Neural crest cell (in vitro differentiated cells): ENCODE results near the gene EHF. TPM values are rescaled to one million over a fixed set of nuclear protein-coding genes. Genes with fewer than 3 reads are reported as not detected.

Experiments
- DNase-seq: peaks from one replicate; pipeline ENCODE4 v3.0.0; 2021; ENCODE audit warnings: low read depth, mixed read lengths, low spot score
- H3K27ac Mint-ChIP-seq: one replicate; pipeline ENCODE4 v1.8.0; 2021; ENCODE audit warnings: mild to moderate bottlenecking, mixed read lengths; ENCODE audit not compliant: unreplicated experiment
- H3K27me3 Mint-ChIP-seq: 2 replicates; pipeline ENCODE4 v1.8.0; 2021; ENCODE audit warnings: low read depth, mild to moderate bottlenecking, mixed read lengths
- H3K36me3 Mint-ChIP-seq: 2 replicates; pipeline ENCODE4 v1.8.0; 2021; ENCODE audit warnings: low read depth, mild to moderate bottlenecking, mixed read lengths
- H3K4me1 Mint-ChIP-seq: 2 replicates; pipeline ENCODE4 v1.8.0; 2021; ENCODE audit warnings: mixed read lengths
- H3K4me3 Mint-ChIP-seq: one replicate; pipeline ENCODE4 v1.8.0; 2021; ENCODE audit warnings: mild to moderate bottlenecking, mixed read lengths
- H3K9me3 Mint-ChIP-seq: 2 replicates; pipeline ENCODE4 v1.8.0; 2021; ENCODE audit warnings: mixed read lengths
- CTCF ChIP-seq: fragments of 200-600 bp; sonication (generic); conservative IDR thresholded peaks from 2 replicates; pipeline ENCODE4 v1.5.0; 2021; ENCODE audit warnings: antibody characterized with exemption, mild to moderate bottlenecking
- total RNA-seq: library from RNA; stranded (reverse); gene quantifications from 2 replicates; pipeline ENCODE4 v1.2.1, GENCODE V29; 2021

Gene EHF
- total RNA-seq, 1 donor from 2014 or later = not detected

GRCh38 chr11:34632105-34632791, 11.4 kb downstream of the EHF start:
- H3K27me3 Mint-ChIP-seq = no peaks in the 10 kb centered on the region
- no peak for DNase-seq
- no peaks in the 10 kb centered on the region for H3K36me3 Mint-ChIP-seq
- TF ChIP-seq CTCF = no peak
- H3K27ac Mint-ChIP-seq = no peak overlapping the region
- no peak overlapping the region for H3K4me3 Mint-ChIP-seq
- peaks cover 13% of the 10 kb centered on the region for H3K4me1 Mint-ChIP-seq
- no peaks in the 10 kb centered on the region for H3K9me3 Mint-ChIP-seq

DNA sequence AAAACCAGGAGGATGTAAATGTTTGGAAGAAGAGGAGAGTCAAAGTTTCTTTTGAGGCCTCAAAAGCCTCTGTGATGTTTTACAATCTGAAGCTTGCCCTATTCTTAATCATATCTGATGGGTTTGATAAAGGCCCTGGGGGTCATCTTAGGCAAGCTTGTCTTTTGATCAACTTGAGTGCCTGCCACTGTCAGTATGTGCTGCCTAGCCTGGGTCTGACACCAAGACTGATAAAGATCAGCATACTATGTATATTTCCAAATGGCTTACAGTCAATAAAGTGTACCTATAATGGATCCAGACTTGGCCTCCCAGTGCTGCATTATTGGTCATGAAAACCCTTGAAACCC, 12.7 kb downstream of the EHF start:
- Mint-ChIP-seq H3K36me3 (no peaks in the 10 kb centered on the region), H3K27ac (no peak overlapping the region), H3K4me1 (peaks cover 13% of the 10 kb centered on the region), H3K27me3 (no peaks in the 10 kb centered on the region), H3K9me3 (no peaks in the 10 kb centered on the region), H3K4me3 (no peak overlapping the region)
- no peak for TF ChIP-seq CTCF
- no peak for DNase-seq

DNA sequence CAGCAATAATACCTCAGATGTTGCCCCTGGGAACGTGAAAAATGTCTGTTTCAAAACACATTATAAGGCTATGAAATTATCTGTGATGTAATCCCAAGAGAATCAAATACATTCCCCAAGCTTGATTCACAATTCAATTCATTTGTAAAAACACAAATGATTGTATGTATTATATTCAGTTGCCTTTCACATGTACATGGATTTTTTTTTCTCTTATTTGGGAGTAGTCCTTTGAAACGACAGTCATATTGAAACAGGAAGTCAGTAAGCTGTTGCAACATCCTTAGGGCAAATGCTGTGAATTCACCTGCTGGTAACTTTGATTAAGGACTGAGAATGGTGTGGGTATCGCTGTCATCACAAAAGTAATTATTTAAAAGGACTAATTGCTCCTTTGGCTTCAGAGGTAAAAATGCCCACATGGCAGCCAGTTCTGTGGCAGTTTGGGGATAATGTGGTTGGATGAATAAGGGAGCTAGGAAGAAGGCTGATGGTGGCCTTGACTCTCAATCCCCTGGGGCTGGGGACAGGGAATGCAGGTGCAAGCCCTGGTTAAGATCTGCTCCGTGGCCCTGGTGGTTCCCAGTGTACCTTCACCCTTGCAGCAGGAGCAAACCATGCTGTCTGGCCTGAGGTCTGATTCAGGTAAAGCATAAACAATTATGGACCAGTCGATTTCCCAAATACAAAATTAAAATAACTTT, 13.2 kb downstream of the EHF start:
- Mint-ChIP-seq H3K4me3 (no peak overlapping the region), H3K36me3 (no peaks in the 10 kb centered on the region), H3K9me3 (no peaks in the 10 kb centered on the region), H3K27ac (no peak overlapping the region), H3K27me3 (no peaks in the 10 kb centered on the region), H3K4me1 (peaks cover 13% of the 10 kb centered on the region)
- DNase-seq = no peak
- peak; percentile 18 for TF ChIP-seq CTCF

DNA sequence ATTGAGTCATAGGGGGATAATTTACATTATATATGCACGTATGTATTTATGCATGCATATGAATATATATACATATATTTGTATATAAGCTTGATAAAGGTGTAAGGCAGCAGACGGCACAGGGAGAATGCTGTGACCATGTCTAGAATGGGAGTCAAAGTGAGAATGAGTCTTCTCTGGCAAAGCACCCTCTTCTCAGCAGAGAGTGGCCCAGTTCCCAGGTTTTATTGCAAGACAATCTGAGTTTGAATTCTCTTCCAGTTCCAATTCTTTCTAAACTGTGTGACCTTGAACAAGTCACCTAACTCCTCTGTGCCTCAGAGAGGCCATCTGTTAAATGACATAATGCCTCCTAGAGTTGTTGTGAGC, 13.8 kb downstream of the EHF start:
- Mint-ChIP-seq H3K27me3 (no peaks in the 10 kb centered on the region), H3K4me1 (peaks cover 13% of the 10 kb centered on the region), H3K4me3 (no peak overlapping the region), H3K36me3 (no peaks in the 10 kb centered on the region), H3K27ac (no peak overlapping the region), H3K9me3 (no peaks in the 10 kb centered on the region)
- no peak for TF ChIP-seq CTCF
- no peak for DNase-seq

GRCh38 chr11:34636127-34636526, 15.2 kb downstream of the EHF start:
- TF ChIP-seq CTCF = no peak
- no peaks in the 10 kb centered on the region for H3K9me3 Mint-ChIP-seq
- no peaks in the 10 kb centered on the region for H3K36me3 Mint-ChIP-seq
- no peak for DNase-seq
- H3K27me3 Mint-ChIP-seq = no peaks in the 10 kb centered on the region
- H3K27ac Mint-ChIP-seq = no peak overlapping the region
- H3K4me3 Mint-ChIP-seq = no peak overlapping the region
- peaks cover 13% of the 10 kb centered on the region for H3K4me1 Mint-ChIP-seq
